ENCODE results near the gene TMEM38A.

TMEM38A gene

DNA sequence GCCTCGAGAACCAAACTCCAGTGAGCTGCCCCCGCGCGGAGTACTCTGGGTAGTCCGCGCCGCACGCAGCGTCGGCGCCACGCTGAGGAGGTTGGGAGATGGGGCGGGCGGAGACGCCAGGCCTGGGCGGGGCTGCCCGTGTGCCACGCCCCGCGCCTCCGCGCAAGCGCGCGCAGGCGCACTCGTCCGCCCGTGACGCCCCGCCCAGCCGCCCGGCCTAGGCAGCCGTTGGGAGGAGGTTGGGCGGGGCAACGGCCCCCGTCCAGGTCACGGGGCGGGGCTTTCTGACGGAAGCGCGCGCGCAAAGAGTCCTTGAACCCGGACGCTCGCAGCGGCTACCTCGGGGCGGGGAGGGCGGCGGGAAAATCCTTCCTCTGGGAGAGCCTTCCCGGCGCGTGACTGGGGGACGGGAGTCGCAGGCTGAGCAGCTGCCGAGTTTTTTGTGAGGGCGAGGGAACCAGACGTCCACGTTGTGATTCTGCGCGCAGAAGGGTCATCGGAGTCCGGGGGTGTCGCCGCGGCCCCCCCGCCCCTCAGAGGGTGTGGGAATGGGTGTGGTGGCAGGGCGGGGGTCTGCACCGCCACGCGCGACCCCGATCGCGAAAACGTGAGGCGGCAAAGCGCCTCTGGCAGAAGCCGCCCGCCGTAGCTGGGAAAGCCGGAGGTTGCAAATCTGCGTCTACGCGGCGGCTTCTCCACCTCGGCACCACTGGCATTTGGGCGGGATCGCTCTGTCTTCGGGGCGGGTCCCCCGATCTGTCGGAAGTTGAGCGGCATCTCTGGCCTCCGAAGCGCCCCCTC is 32.6 kb upstream of the TMEM38A start, which contains the start of gene MED26:
TSS of gene MED26 (minus strand) at position 22 of the 801 bp plus-strand sequence. CDS start 261 bp downstream, outside the sequence.
- ChIA-PET POLR2A (interaction anchor here (0.5 to 1.9 kb wide), 9 partner anchors 10 to 48 kb away, joined by 3 to 10 read pairs (median 4); partner anchors contain the start of gene SMIM7), CTCF (interaction anchor here (1.2 kb wide), 1 partner anchor 18 kb away, joined by 3 read pairs; no protein-coding TSS in a partner anchor)
- TF ChIP-seq, protein P1, sequence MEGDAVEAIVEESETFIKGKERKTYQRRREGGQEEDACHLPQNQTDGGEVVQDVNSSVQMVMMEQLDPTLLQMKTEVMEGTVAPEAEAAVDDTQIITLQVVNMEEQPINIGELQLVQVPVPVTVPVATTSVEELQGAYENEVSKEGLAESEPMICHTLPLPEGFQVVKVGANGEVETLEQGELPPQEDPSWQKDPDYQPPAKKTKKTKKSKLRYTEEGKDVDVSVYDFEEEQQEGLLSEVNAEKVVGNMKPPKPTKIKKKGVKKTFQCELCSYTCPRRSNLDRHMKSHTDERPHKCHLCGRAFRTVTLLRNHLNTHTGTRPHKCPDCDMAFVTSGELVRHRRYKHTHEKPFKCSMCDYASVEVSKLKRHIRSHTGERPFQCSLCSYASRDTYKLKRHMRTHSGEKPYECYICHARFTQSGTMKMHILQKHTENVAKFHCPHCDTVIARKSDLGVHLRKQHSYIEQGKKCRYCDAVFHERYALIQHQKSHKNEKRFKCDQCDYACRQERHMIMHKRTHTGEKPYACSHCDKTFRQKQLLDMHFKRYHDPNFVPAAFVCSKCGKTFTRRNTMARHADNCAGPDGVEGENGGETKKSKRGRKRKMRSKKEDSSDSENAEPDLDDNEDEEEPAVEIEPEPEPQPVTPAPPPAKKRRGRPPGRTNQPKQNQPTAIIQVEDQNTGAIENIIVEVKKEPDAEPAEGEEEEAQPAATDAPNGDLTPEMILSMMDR (IDR thresholded peaks at IDR 0.05; ENCODE audit: insufficient read depth, low read length, missing control alignments): peak; percentile 25
- peak; percentile 42 for DNase-seq (ENCODE audit: low read depth, low spot score)
- peak within 1 kb of the TSS; percentile 88 for H3K4me3 ChIP-seq (ENCODE audit: low read depth, low read length)

GRCh38 chr19:16628984-16629691 is 31.8 kb upstream of the TMEM38A start:
- no peak for DNase-seq (ENCODE audit: low read depth, low spot score)
- ChIA-PET POLR2A (interaction anchor here (0.5 to 1.9 kb wide), 6 partner anchors 11 to 49 kb away, joined by 4 to 10 read pairs (median 4); partner anchors contain the start of gene SMIM7), CTCF (no interaction called here)
- TF ChIP-seq, protein P1 (IDR thresholded peaks at IDR 0.05; ENCODE audit: insufficient read depth, low read length, missing control alignments): no peak
- peak overlapping the region; percentile 88 for H3K4me3 ChIP-seq (ENCODE audit: low read depth, low read length)

DNA sequence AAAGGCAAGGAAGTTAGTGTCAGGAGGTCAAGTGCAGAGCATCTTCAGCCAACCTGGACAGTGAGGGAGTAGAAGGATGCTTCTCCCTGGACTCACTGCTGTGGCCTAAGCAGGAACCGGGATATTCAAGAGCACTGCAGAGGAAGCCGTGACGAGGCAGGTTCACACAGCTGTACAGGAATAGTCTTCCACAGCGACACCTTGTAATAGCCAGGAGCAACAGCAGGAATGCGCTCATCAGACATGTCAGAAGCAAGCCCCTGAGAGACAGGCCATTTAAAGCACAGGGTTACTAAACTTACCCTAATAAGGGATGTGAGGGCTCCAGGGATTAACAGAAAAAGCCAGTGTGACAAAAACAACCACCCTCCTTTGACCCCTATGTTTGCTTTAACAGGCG is 29.5 kb upstream of the TMEM38A start:
- ChIA-PET CTCF (no interaction called here), POLR2A (no interaction called here)
- DNase-seq (ENCODE audit: low read depth, low spot score): no peak

DNA sequence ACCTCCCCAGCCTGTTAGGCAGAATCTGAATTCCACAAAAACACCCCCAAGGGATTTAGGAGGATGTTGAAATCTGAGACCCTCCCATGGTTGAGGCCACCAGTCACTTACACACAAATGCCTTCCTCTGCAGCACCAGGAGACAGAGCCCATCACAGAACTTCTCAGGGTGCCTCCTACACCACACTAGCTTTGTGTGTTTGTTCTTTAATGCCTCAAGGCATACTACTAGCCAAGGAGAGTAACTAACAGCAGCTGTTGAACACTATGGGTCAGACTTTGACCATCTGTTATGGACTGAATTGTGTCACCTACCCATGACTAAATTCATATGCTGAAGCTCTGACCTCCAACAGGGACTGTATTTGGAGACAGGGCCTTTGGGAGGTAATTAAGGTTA is 23.4 kb upstream of the TMEM38A start:
- no peak for DNase-seq (ENCODE audit: low read depth, low spot score)
- TF ChIP-seq, protein P1 (IDR thresholded peaks at IDR 0.05; ENCODE audit: insufficient read depth, low read length, missing control alignments): no peak
- ChIA-PET CTCF (interaction anchor here (1.1 to 1.7 kb wide), 3 partner anchors 9 to 50 kb away, joined by 3 read pairs; no protein-coding TSS in a partner anchor), POLR2A (interaction anchor here (1.1 kb wide), 1 partner anchor 12 kb away, joined by 3 read pairs; no protein-coding TSS in a partner anchor)
- H3K4me3 ChIP-seq (ENCODE audit: low read depth, low read length): no peak overlapping the region

More for the DNA sequence above, 29.5 kb upstream of the TMEM38A start:
- TF ChIP-seq, protein P1 (IDR thresholded peaks at IDR 0.05; ENCODE audit: insufficient read depth, low read length, missing control alignments): no peak
- no peak overlapping the region for H3K4me3 ChIP-seq (ENCODE audit: low read depth, low read length)

- CTCF ChIA-PET: interaction anchor here (1.1 to 1.7 kb wide), 3 partner anchors 8 to 51 kb away, joined by 3 read pairs; no protein-coding TSS in a partner anchor
Measured at GRCh38 chr19:16638666-16639065, 22.3 kb upstream of the TMEM38A start.

More at GRCh38 chr19:16638666-16639065, 22.3 kb upstream of the TMEM38A start:
- no peak overlapping the region for H3K4me3 ChIP-seq (ENCODE audit: low read depth, low read length)
- TF ChIP-seq, protein P1 (IDR thresholded peaks at IDR 0.05; ENCODE audit: insufficient read depth, low read length, missing control alignments): no peak
- POLR2A ChIA-PET: no interaction called here
- no peak for DNase-seq (ENCODE audit: low read depth, low spot score)

Data from AG04449 (cell line).